Mucosa of rectum (tissue), 2 donors: ENCODE measurements around the gene CENPM.

Experiments used
- H3K27ac ChIP-seq, 2 donors: one replicate each; pipeline ENCODE4 v1.7.0; 2013; ENCODE audit warnings: inconsistent platforms in 2 of 2, low read depth in 2 of 2, low read length in 2 of 2
- H3K27me3 ChIP-seq, 2 donors: one replicate each; pipeline ENCODE4 v1.7.0; 2013; ENCODE audit warnings: low read length in 2 of 2; ENCODE audit not compliant: control insufficient read depth in 2 of 2, insufficient read depth in 2 of 2
- H3K36me3 ChIP-seq, 2 donors: one replicate each; pipeline ENCODE4 v1.7.0; 2013; ENCODE audit warnings: low read length in 2 of 2; ENCODE audit not compliant: control insufficient read depth in 2 of 2, insufficient read depth in 2 of 2
- H3K4me1 ChIP-seq, 2 donors: one replicate each; pipeline ENCODE4 v1.7.0; 2013; ENCODE audit warnings: low read length in 2 of 2, mild to moderate bottlenecking in 1 of 2; ENCODE audit not compliant: control insufficient read depth in 2 of 2, insufficient read depth in 2 of 2
- H3K4me3 ChIP-seq, 2 donors: one replicate each; pipeline ENCODE4 v1.7.0; 2013; ENCODE audit warnings: low read length in 2 of 2
- H3K9ac ChIP-seq, 2 donors: one replicate each; pipeline ENCODE4 v1.7.0; 2013; ENCODE audit warnings: low read length in 2 of 2, low read depth in 1 of 2, mild to moderate bottlenecking in 1 of 2
- H3K9me3 ChIP-seq, 2 donors: one replicate each; pipeline ENCODE4 v1.7.0; 2013; ENCODE audit warnings: low read length in 2 of 2; ENCODE audit not compliant: control insufficient read depth in 2 of 2
- donor health status: healthy.
- donor health status: Normal muscosa, but diverticular disease.

Gene CENPM

GRCh38 chr22:41946629-41947423 lies at the start of gene CENPM:
Gene CENPM, minus strand, starts transcription at chr22:41947152. Its CDS starts 76 bp downstream, at chr22:41947076.
- Histone ChIP-seq H3K9me3 (no peaks in the 10 kb centered on the region), H3K4me1 (peaks cover 11 to 15% of the 10 kb centered on the region in 2 donors), H3K9ac (peak within 1 kb of the TSS; percentile 71 to 77), H3K4me3 (peak within 1 kb of the TSS; percentile 90 to 93), H3K27ac (peak within 1 kb of the TSS; percentile 72 to 74), H3K27me3 (no peaks in the 10 kb centered on the region), H3K36me3 (peaks cover 0 to 2% of the 10 kb centered on the region in 2 donors)

GRCh38 chr22:41995211-41995610 lies 48.3 kb upstream of the CENPM start:
- Histone ChIP-seq H3K27ac (no peak overlapping the region), H3K4me3 (no peak overlapping the region), H3K36me3 (no peaks in the 10 kb centered on the region), H3K27me3 (no peaks in the 10 kb centered on the region), H3K9me3 (no peaks in the 10 kb centered on the region), H3K4me1 (peaks cover 0 to 12% of the 10 kb centered on the region in 2 donors), H3K9ac (no peak overlapping the region)

- no peak overlapping the region for H3K9ac ChIP-seq
- no peak overlapping the region for H3K4me3 ChIP-seq
- no peaks in the 10 kb centered on the region for H3K9me3 ChIP-seq
- no peak overlapping the region for H3K27ac ChIP-seq
- H3K27me3 ChIP-seq = peaks cover 0 to 4% of the 10 kb centered on the region in 2 donors
- no peaks in the 10 kb centered on the region for H3K4me1 ChIP-seq
- H3K36me3 ChIP-seq = no peaks in the 10 kb centered on the region
Measured at GRCh38 chr22:41992496-41992895, 45.5 kb upstream of the CENPM start.

- H3K9ac ChIP-seq = no peak overlapping the region
- H3K27ac ChIP-seq = no peak overlapping the region
- H3K4me1 ChIP-seq = no peaks in the 10 kb centered on the region
- no peak overlapping the region for H3K4me3 ChIP-seq
- no peaks in the 10 kb centered on the region for H3K9me3 ChIP-seq
- H3K27me3 ChIP-seq = peaks cover 0 to 4% of the 10 kb centered on the region in 2 donors
- no peaks in the 10 kb centered on the region for H3K36me3 ChIP-seq
Measured at GRCh38 chr22:41991111-41991510, 44.2 kb upstream of the CENPM start.

- H3K27ac ChIP-seq = no peak overlapping the region
- no peak overlapping the region for H3K9ac ChIP-seq
- no peak overlapping the region for H3K4me3 ChIP-seq
- no peaks in the 10 kb centered on the region for H3K9me3 ChIP-seq
- H3K27me3 ChIP-seq = peaks cover 0 to 4% of the 10 kb centered on the region in 2 donors
- no peaks in the 10 kb centered on the region for H3K36me3 ChIP-seq
- no peaks in the 10 kb centered on the region for H3K4me1 ChIP-seq
Measured at GRCh38 chr22:41989246-41989645, 42.3 kb upstream of the CENPM start.

- Histone ChIP-seq H3K4me3 (no peak overlapping the region), H3K36me3 (no peaks in the 10 kb centered on the region), H3K9ac (no peak overlapping the region), H3K27ac (no peak overlapping the region), H3K27me3 (peaks cover 0 to 4% of the 10 kb centered on the region in 2 donors), H3K4me1 (no peaks in the 10 kb centered on the region), H3K9me3 (no peaks in the 10 kb centered on the region)
Measured at GRCh38 chr22:41987276-41987675, 40.3 kb upstream of the CENPM start.

GRCh38 chr22:41983513-41984405 lies 36.8 kb upstream of the CENPM start:
- Histone ChIP-seq H3K27me3 (no peaks in the 10 kb centered on the region), H3K9ac (no peak overlapping the region), H3K27ac (no peak overlapping the region), H3K36me3 (no peaks in the 10 kb centered on the region), H3K9me3 (no peaks in the 10 kb centered on the region), H3K4me1 (no peaks in the 10 kb centered on the region), H3K4me3 (no peak overlapping the region)

GRCh38 chr22:41982865-41983264 lies 35.9 kb upstream of the CENPM start:
- peaks cover under 1 to 2% of the 10 kb centered on the region in 2 donors for H3K27me3 ChIP-seq
- H3K9ac ChIP-seq = no peak overlapping the region
- no peak overlapping the region for H3K27ac ChIP-seq
- no peaks in the 10 kb centered on the region for H3K9me3 ChIP-seq
- no peaks in the 10 kb centered on the region for H3K4me1 ChIP-seq
- H3K36me3 ChIP-seq = no peaks in the 10 kb centered on the region
- no peak overlapping the region for H3K4me3 ChIP-seq

- Histone ChIP-seq H3K4me3 (no peak overlapping the region), H3K27me3 (peaks cover 16 to 22% of the 10 kb centered on the region in 2 donors), H3K36me3 (no peaks in the 10 kb centered on the region), H3K9ac (no peak overlapping the region), H3K4me1 (peaks cover 4 to 7% of the 10 kb centered on the region in 2 donors), H3K9me3 (no peaks in the 10 kb centered on the region), H3K27ac (no peak overlapping the region)
Measured at GRCh38 chr22:41979423-41980250, 32.7 kb upstream of the CENPM start.
